HEK293 (cell line): ENCODE results near the gene GID4.

Experiments
- GLI4 ChIP-seq: fragments of 450-650 bp; formaldehyde crosslinking; IDR thresholded peaks from 2 replicates; pipeline ENCODE4 v1.5.1; 2016; ENCODE audit warnings: missing biosample characterization, missing genetic modification characterization
- HIC1 ChIP-seq: fragments of 450-650 bp; formaldehyde crosslinking; IDR thresholded peaks from 2 replicates; pipeline ENCODE4 v1.5.1; 2016; ENCODE audit warnings: missing biosample characterization, missing genetic modification characterization
- HOXC10 ChIP-seq: sonication (generic); formaldehyde crosslinking; IDR thresholded peaks from 2 replicates; pipeline ENCODE4 v1.8.1; 2023; ENCODE audit warnings: mild to moderate bottlenecking, missing genetic modification reagents
- IKZF3 ChIP-seq: fragments of 450-650 bp; IDR thresholded peaks from 2 replicates; pipeline ENCODE4 v1.5.0; 2018; ENCODE audit warnings: missing biosample characterization, mild to moderate bottlenecking, missing genetic modification characterization, moderate library complexity
- MZF1 ChIP-seq: fragments of 450-650 bp; formaldehyde crosslinking; IDR thresholded peaks from 2 replicates; pipeline ENCODE4 v1.5.1; 2017; ENCODE audit warnings: missing biosample characterization, missing genetic modification characterization, borderline replicate concordance
- OVOL3 ChIP-seq: fragments of 450-650 bp; formaldehyde crosslinking; IDR thresholded peaks from 2 replicates; pipeline ENCODE4 v1.5.1; 2016; ENCODE audit warnings: missing biosample characterization, missing genetic modification characterization
- REPIN1 ChIP-seq: fragments of 450-650 bp; formaldehyde crosslinking; IDR thresholded peaks from 2 replicates; pipeline ENCODE4 v1.5.1; 2017; ENCODE audit warnings: missing biosample characterization, missing genetic modification characterization, low read depth
- SALL2 ChIP-seq: fragments of 450-650 bp; formaldehyde crosslinking; IDR thresholded peaks from 2 replicates; pipeline ENCODE4 v1.5.0; 2017; ENCODE audit warnings: missing biosample characterization, mild to moderate bottlenecking, missing genetic modification characterization, borderline replicate concordance
- SCRT2 ChIP-seq: fragments of 450-650 bp; formaldehyde crosslinking; IDR thresholded peaks from 2 replicates; pipeline ENCODE4 v1.5.1; 2016; ENCODE audit warnings: missing biosample characterization, missing genetic modification characterization
- TSHZ1 ChIP-seq: fragments of 450-650 bp; formaldehyde crosslinking; IDR thresholded peaks from 2 replicates; pipeline ENCODE4 v1.5.1; 2016; ENCODE audit warnings: missing biosample characterization, missing genetic modification characterization, borderline replicate concordance
- WT1 ChIP-seq: fragments of 450-650 bp; formaldehyde crosslinking; IDR thresholded peaks from 2 replicates; pipeline ENCODE4 v1.5.1; 2016; ENCODE audit warnings: missing biosample characterization, missing genetic modification characterization
- YY1 ChIP-seq: fragments of 450-650 bp; formaldehyde crosslinking; IDR thresholded peaks from 2 replicates; pipeline ENCODE4 v1.5.1; 2018; ENCODE audit warnings: missing biosample characterization, missing genetic modification characterization
- ZBTB21 ChIP-seq: fragments of 450-650 bp; formaldehyde crosslinking; IDR thresholded peaks from 2 replicates; pipeline ENCODE4 v1.5.1; 2017; ENCODE audit warnings: missing biosample characterization, missing genetic modification characterization
- ZBTB48 ChIP-seq: fragments of 450-650 bp; formaldehyde crosslinking; IDR thresholded peaks from 2 replicates; pipeline ENCODE4 v1.5.1; 2016; ENCODE audit warnings: missing biosample characterization, missing genetic modification characterization
- ZFHX2 ChIP-seq: fragments of 450-650 bp; formaldehyde crosslinking; conservative IDR thresholded peaks from 2 replicates; pipeline ENCODE4 v1.5.1; 2016; ENCODE audit warnings: missing biosample characterization, missing genetic modification characterization
- ZNF146 ChIP-seq: fragments of 450-650 bp; formaldehyde crosslinking; IDR thresholded peaks from 2 replicates; pipeline ENCODE4 v1.5.1; 2016; ENCODE audit warnings: missing biosample characterization, missing genetic modification characterization
- ZNF266 ChIP-seq: fragments of 450-650 bp; formaldehyde crosslinking; IDR thresholded peaks from 2 replicates; pipeline ENCODE4 v1.5.1; 2016; ENCODE audit warnings: missing biosample characterization, missing genetic modification characterization, low read depth
- ZNF280C ChIP-seq: fragments of 450-650 bp; formaldehyde crosslinking; IDR thresholded peaks from 2 replicates; pipeline ENCODE4 v1.5.1; 2016; ENCODE audit warnings: missing biosample characterization, missing genetic modification characterization
- ZNF311 ChIP-seq: fragments of 450-650 bp; formaldehyde crosslinking; IDR thresholded peaks from 2 replicates; pipeline ENCODE4 v1.5.1; 2017; ENCODE audit warnings: missing biosample characterization, missing genetic modification characterization, borderline replicate concordance
- ZNF354C ChIP-seq: fragments of 450-650 bp; formaldehyde crosslinking; IDR thresholded peaks from 2 replicates; pipeline ENCODE4 v1.5.1; 2016; ENCODE audit warnings: missing biosample characterization, missing genetic modification characterization, low read depth, borderline replicate concordance
- ZNF433 ChIP-seq: fragments of 450-650 bp; formaldehyde crosslinking; IDR thresholded peaks from 2 replicates; pipeline ENCODE4 v1.5.1; 2016; ENCODE audit warnings: missing biosample characterization, missing genetic modification characterization, low read depth
- ZNF449 ChIP-seq: fragments of 450-650 bp; formaldehyde crosslinking; IDR thresholded peaks from 2 replicates; pipeline ENCODE4 v1.5.1; 2017; ENCODE audit warnings: missing biosample characterization, mild to moderate bottlenecking, missing genetic modification characterization, moderate library complexity
- ZNF488 ChIP-seq: fragments of 450-650 bp; formaldehyde crosslinking; IDR thresholded peaks from 2 replicates; pipeline ENCODE4 v1.5.1; 2016; ENCODE audit warnings: missing biosample characterization, missing genetic modification characterization
- ZNF529 ChIP-seq: fragments of 450-650 bp; formaldehyde crosslinking; IDR thresholded peaks from 2 replicates; pipeline ENCODE4 v1.5.1; 2017; ENCODE audit warnings: missing genetic modification characterization, missing biosample characterization; ENCODE audit not compliant: insufficient replicate concordance
- ZNF580 ChIP-seq: fragments of 450-650 bp; formaldehyde crosslinking; IDR thresholded peaks from 2 replicates; pipeline ENCODE4 v1.5.1; 2016; ENCODE audit warnings: missing biosample characterization, missing genetic modification characterization
- ZNF585B ChIP-seq: fragments of 450-650 bp; formaldehyde crosslinking; IDR thresholded peaks from 2 replicates; pipeline ENCODE4 v1.5.1; 2016; ENCODE audit warnings: missing biosample characterization, missing genetic modification characterization
- ZNF645 ChIP-seq: fragments of 450-650 bp; formaldehyde crosslinking; IDR thresholded peaks from 2 replicates; pipeline ENCODE4; 2016; ENCODE audit warnings: missing biosample characterization, missing genetic modification characterization
- ZSCAN30 ChIP-seq: fragments of 450-650 bp; IDR thresholded peaks from 2 replicates; pipeline ENCODE4 v1.5.1; 2018; ENCODE audit warnings: missing biosample characterization, mild to moderate bottlenecking, missing genetic modification characterization, moderate library complexity

The GID4 gene

GRCh38 chr17:18038861-18039534 is at the start of gene GID4, which contains the start of gene ATPAF2 (continued):
- TF ChIP-seq TSHZ1 (tag by site-specific recombination) (peak; percentile 55), ZNF580 (peak; percentile 60; the same call in 1 of the 2 replicates), ZNF585B (tag by site-specific recombination) (no peak), ZNF449 (tag by site-specific recombination) (0 out of 2 replicates have a peak, but pooled peaks have one; percentile 8), WT1 (tag by site-specific recombination) (no peak; the same call in 1 of the 2 replicates), MZF1 (tag by site-specific recombination) (no peak), ZSCAN30 (tag by site-specific recombination) (0 out of 2 replicates have a peak, but pooled peaks have one; percentile 42), HOXC10 (no peak), ZNF488 (tag by site-specific recombination) (no peak), ZNF146 (peak; percentile 2; the same call in 1 of the 2 replicates), GLI4 (no peak), ZNF433 (tag by site-specific recombination) (no peak), HIC1 (tag by site-specific recombination) (no peak), ZNF280C (no peak), ZNF529 (tag by site-specific recombination) (no peak), OVOL3 (tag by site-specific recombination) (no peak), ZNF311 (tag by site-specific recombination) (no peak), ZBTB21 (no peak), YY1 (peak; percentile 97), SCRT2 (tag by site-specific recombination) (no peak), SALL2 (tag by site-specific recombination) (no peak; the same call in 1 of the 2 replicates), ZFHX2 (tag by site-specific recombination) (peak; percentile 91), ZNF266 (tag by site-specific recombination) (no peak), ZNF645 (tag by site-specific recombination) (no peak), IKZF3 (tag by site-specific recombination) (no peak), REPIN1 (tag by site-specific recombination) (peak; percentile 44; the same call in 1 of the 2 replicates), ZBTB48 (tag by site-specific recombination) (peak; percentile 29), ZNF354C (tag by site-specific recombination) (no peak)
